Activated T-cell treated with anti-CD3 and anti-CD28 coated beads for 4 hours (primary cell): ENCODE measurements around the gene CELA1.
A peak's percentile ranks its signal among the peaks of the same experiment; 100 is the strongest.
"Not testable (repeated sequence)": the region's sequence is repeated elsewhere in the genome, so short reads cannot be mapped to it uniquely, and the experiment has no call there.

Experiments used
- DNase-seq: peaks from one replicate; pipeline ENCODE4 v3.0.0-alpha.2; 2020

The CELA1 gene

DNA sequence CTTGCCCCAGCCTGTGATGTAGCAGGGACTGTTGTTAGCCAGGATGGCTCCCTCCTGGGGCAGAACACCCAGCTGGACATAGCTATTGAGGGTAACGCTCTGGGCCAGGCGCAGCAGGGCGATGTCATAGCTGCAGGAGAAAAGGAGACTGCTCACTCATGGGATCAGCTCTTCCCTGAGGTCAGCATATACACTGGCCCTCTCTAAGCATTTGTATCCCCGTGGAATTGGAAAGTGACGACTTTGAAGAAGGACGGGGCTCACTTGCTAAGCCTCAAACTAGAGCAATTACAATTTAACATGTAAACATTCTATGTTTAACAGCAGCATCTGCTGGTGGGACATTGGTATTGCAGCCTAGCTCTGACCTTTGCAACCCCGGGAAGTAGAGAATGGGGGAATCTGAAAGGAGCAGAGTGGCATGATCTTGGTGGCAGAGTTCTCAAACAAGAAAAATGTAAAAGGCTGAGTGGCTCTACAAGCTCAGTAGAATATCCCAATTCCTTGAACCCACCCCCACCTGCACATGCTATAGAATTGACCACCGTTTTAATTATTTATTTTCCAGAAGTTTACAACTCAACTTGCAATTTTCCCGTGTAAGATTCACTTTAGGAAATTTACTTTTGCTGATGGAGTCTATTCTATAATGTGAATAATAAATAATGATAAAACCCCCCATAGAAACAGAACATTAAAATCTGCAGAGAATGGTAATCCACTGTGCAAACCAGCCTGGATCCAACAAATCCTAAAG lies 5.0 kb downstream of the CELA1 start:
- DNase-seq = peak; percentile 72

DNA sequence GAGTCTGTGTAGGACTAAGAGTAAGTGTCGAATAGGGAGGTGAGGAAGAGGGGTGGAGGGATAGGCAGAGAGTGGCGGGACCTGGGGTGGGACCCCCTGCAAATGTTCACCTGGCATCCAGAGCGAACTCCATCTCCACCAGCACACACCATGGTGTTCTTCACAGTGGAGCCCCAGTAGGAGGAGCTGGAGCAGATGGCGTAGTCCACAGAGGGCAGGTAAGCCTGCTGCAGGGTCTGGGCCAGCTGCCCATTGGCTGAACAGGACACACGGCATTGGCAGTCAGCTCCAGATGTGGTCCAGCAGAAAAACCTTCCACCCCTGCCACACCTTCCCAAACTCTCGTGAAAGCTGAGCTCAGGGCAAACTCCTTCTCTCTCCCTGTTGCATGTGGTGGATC lies 6.7 kb downstream of the CELA1 start:
- DNase-seq = no peak

DNA sequence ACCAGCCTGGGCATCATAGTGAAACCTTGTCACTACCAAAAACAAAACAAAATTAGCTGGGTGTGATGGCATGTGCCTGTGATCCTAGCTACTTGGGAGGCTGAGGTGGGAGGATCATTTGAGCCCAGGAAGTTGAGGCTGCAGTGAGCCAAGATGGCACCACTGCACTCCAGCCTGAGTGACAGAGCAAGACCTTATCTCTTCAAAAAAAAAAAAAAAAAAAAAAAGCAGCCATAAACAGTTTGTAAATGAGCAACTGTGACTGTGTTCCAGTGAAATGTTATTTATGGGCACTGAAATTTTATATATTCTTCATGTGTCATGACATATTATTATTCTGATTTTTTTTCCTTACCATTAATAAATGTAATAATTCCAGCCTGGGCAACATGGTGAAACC lies 9.1 kb downstream of the CELA1 start:
- not testable (repeated sequence) for DNase-seq

DNA sequence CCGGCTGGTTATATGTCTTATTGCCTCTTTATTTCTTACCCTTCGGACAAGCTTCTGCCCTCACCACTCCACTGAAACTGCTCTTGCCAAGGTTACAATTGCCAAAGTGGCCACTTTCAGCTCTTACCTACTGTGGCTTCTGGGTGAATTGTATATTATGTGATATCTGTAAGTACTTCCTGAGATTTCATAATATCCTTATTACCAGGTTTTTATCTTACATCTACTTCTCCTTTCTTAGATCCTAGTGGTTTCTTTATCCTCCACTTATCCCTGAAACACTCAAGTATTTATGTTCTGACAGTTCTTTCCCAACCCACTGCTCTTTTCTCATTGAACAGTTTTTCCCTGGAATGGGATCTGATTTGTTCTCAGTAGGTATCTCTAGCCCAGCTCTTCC lies 10.5 kb downstream of the CELA1 start:
- DNase-seq = no peak

DNA sequence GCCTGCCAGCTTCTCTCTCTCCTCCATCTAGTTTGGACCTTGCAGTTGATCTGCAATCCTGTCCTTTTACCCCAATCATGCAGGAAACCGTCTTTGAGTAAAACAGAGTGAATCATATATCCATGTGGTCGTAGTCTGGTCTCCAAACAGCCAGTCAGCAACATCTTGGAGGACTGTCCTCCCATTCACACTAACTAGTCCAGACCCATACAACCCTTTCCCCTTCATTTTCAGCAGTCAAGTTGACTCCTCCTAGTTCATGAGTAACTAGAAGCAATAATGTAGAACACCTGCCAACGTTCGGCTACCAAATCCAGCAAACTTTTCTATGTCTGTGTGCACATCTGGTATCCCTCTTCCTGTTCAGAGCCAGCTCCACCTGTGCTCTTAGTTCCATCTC lies 11.7 kb downstream of the CELA1 start:
- DNase-seq = no peak

DNA sequence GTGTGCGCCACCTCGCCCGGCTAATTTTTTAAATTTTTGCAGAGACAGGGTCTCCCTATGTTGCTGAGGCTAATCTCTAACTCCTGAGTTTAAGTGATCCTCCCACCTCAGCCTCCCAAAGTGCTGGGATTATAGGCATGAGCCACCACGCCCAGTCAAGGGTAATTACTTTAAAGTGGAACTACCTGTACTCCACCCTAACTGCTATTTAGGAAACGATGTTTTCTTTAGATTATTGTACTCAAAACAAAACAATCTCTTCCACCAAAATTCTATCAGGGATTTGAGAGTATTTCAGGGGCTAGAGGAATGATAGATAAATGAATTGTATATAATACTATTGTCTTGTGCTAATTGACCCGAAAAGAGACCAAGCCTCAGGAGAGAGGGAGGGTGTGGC lies 12.9 kb downstream of the CELA1 start:
- DNase-seq = no peak

DNA sequence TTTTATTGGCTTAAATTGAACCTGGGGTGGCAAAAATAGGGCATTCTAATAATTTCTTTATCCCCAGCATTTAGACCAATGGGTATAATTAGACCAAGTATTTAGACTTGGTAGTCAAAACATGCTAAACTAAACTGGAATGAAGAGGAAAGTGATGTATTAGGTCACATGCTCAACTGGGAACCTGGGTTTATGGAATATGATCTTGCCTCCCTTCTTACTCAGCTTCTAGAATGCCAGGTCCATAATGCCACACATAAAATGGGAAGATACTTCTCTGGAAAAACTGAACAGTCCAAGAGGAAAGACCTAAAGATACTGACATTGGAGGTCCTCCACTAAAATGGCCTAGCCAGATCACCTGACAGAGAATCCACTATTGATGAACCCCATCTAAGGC lies 16.3 kb downstream of the CELA1 start:
- no peak for DNase-seq

DNA sequence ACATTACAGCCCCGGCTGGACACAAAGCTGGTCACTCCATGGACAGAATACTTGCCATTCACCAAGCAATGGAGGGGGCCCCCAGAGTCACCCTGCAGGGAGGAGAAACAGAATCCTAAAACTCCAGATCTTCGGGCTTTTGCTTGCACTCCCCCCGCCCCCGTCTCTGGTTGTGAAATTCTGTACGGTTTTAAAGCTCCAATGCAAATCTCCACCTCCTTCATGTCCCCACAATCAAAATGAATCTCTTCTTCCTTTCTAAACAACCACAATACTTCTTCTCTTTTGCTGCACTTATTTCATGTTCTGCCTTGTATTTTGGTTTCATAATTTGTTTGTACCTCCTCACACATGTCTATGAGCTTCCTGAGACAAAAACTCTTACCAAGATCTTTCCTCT lies 16.7 kb downstream of the CELA1 start:
- DNase-seq = no peak

DNA sequence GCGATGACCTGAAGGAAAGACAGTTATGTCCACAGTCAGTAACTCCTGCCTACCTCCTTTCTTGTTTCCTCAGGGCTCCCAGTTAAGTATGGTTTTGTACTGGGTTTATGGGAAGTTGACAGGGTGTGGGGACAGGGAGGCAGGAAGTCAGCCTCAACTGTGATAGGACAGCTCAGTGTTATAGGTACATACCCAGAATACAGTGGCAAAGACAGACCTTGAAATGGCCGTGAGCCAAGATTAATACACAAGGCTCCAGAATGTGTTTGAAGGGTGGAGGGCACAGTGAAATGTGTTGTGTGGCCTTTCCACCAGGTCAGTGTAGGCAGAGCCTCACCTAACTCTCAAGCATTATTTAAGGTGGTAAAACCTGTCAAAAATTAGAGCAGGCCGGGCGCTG lies 17.9 kb downstream of the CELA1 start:
- no peak for DNase-seq

DNA sequence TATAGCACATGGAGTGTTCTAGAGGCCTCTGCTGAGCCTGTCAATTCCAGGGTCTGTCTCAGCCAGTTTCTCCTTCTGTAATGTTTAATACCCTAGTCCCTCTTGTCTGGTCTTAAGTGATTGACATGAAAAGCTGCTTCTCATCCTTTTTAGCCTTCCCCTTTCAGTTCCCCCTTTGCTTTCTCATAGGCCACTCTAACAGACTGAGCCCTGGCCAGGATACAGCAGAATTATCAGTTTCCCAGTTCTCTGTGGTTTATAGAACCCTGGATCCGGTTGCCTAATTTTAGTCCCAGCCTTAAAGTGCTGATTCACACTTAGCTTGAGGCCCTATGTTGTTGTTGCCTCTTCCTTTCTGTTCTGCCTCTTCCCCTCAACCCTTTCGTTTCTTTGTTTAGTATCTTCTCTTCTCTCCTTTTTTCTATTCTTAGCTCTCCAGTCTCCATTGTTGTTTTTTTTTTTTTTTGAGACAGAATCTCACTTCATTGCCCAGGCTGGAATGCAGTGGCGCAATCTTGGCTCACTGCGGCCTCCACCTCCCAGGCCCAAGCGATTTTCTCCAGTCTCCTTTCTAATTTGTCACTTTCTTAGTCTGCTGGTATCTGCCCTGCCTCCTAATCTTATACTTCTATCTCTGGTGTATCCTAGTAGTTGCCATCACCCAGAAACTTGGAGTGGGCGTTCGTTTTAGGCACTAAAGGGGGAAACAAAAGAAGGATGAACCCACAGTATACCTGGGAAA lies 19.6 kb downstream of the CELA1 start:
- DNase-seq = no peak

DNA sequence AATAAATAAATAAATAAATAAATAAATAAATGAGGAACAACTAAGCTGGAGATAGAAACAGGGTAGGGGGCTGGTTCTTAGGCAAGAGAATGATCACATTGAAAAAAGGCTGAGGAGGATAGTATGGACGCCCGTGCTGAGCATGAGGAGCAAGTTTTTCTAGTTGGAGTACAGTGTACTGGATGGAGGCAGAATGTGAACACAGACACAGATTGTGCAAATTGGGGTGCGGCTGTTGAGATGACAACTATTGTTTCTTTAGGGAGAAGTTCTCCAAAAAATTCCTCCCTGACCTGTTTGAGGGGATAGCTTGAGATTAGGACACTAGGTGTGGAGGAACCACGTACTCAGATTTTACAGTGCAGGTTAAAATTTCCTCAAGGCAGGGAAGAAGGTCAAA lies 21.5 kb downstream of the CELA1 start:
- no peak for DNase-seq

DNA sequence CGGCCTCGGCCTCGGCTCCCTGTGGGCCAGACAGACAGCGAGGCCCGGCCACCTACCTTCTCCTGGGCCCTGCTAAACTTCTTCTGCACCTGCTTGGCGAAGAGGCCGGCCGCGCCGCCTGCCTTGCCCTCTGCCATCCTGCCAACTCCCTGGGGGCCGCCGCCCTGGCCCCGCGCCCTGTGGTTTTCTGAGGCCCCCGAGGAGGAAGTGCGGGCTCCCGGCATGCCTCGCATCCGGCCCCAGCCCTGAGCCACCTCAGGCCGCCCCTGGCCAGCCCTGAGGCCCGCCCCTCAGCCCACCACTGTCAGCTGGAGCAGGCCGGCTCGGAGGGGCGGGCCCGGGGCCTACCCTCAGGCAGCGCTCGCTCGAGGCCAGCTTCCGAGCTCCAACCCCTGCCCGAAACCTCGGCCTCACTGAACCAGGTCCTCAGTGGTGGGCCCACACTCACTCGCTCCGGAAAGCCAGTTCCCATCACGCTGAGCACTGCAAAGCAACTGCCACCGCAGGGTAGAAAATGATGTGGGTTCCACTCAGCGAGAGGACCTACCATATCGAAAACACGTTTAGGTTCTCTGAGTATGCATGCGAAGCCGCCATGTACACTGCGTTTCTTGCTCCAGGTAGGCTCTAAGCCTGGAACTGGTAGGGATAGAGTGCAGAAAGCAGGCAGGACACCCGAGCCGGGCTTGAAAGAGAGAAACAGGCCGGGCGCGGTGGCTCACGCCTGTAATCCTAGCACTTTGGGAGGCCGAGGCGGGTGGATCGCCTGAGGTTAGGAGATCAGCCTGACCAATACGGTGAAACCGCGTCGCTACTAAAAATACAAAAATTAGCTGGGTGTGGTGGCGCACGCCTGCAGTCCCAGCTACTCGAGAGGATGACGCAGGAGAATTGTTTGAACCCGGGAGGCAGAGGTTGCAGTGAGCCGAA lies 22.2 kb downstream of the CELA1 start, which contains the start of gene BIN2:
Gene BIN2 (minus strand): TSS at position 209 of the 930 bp plus-strand sequence. CDS start 72 bp downstream, at position 137.
- DNase-seq = peak; percentile 38

DNA sequence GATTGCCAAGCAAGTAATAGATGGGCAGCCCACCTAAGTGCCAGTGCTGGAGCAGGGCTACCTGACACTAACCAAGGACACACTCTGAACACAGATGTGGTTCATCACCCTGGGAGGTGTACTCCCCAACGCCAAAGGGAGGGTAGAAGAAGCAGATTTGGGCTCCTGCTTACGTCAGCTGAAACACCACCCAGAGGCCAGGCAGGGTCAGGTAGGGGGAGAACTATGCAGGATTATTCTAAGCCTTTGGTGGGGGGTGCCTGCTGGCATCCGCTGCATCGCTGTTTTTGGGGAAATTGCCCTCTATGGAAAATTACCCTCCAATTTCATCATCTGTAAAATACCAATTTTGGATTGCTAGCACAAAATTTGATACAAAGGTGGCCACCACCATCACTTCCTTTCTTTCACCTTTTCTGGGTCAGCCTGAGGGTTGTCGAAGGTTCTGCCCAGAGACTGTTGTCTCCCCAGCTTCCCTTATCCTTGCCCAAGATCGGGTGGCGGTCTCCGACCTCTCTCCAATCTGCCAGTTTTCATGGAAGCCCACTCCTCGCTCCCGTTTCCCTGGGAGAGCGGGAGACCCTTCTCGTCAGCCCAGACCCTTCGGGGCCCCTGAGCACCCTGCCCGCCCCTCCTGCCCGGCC lies 23.0 kb downstream of the CELA1 start:
- peak; percentile 32 for DNase-seq

DNA sequence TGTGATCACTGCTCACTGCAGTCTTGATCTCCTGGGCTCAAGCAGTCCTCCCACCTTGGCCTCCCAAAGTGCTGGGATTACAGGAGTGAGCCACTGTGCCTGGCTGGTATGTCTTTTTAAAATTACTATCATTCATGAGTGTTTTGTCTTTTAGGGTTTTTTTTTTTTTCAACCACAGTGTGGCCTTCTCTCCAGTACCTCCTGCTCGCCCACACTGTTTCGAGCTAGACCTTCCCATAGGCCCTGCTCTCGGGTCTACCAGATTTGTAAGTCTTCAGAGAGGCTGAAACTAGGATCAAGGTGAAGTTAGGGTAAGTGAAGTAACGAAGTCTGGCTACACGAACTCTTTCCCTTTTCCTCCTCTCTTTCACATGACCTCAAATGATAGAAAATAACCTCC lies 24.0 kb downstream of the CELA1 start:
- DNase-seq = no peak

DNA sequence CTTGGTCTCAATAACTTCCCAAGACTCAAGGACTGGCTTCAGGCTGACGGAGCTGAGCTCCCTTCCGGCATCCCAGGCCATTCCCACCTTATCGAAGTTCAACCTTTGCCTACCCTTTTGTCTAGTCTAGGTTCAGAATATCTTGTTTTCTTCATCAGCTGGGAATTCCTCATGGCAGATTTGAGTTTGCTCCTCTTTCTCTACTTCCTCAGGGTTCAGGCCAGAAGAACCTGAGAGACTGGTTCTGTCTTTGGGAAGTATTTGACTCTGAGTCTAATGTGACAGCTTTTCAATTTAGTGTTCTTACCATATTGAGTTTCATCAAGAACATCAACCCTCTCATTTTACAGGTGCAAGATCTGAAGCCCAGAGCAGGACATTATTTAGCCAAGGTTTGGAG lies 24.6 kb downstream of the CELA1 start:
- DNase-seq = no peak

DNA sequence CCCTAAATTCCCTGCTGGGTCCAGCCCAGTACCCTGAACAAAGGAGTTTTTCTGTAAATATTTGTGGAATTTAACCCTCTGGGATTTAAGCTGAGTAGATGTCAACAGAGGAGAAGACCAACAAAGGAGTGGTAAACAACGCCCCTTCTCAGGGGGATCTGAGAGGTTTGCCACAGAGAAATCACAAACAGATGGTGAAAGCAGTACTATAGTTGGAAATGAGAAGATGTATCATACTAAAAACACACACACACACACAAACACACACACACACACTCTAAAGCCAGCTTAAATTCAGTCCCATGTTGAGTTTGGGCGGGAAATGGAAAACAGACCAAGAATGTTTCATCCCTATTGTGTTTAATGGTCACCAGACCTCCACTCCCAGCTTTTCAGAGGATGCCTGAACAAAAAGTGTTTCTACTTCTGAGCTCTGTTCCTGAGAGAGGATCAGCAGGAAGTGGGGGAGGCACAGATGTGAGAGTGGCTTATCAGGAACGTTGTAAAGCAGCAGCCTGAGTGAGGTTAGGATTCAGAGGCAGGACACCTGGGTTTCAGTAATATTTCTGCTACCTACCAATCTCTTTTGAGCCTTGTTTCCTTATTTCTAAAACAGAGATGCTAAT lies 25.7 kb downstream of the CELA1 start:
- DNase-seq = no peak

DNA sequence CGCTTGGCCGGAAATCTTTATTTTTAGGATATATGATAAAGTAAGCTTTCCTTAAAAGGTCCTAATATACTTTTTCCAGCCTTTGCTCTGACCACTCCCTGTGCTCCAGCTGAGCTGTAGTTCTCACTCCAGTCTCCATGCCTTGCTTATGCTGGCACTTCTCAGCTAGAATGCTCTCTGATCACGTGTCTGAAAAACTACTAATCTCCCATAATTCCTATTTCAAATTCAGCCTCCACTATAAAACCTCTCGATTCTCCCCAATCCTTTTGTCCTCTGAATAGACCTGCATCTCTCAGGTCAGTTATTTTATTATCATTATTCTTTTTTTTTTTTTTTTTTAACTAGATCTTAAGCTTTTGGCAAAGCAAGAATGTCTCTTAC lies 26.2 kb downstream of the CELA1 start:
- no peak for DNase-seq

DNA sequence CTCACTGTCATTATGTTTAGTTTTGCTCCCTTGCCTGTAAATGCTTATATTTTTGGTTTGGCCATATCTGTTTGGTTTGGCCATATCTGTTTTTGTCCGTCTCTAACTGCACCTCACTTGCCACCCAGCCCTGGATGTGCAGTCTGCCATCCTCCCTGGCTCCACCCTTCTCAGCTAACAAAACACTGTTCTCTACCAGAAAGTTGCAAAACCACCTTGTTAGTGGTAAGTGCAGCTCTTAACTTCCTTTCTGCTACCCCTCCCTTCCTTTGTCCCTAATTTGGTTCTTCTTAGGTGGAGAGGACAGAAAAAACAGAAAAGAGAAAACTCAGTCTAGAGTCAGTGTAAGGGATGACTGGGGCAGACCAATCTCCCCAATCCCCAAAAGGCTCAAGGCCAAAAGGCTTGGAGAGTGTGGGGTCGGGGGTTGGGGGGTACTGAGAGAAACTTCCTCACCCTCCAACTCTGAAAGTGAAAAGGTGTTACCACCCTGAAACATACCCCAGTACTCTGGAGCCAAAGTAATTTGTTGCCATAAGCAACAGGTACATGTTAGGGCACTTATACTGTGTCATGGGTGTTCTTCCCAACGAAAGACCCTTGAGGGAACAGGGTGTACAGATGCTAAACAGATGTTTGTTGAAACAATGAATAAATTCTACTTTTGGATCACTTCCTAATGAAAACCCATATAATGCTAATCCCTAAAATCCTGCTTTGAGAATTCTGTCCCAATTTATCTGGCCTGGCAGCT lies 27.5 kb downstream of the CELA1 start:
- DNase-seq = no peak

DNA sequence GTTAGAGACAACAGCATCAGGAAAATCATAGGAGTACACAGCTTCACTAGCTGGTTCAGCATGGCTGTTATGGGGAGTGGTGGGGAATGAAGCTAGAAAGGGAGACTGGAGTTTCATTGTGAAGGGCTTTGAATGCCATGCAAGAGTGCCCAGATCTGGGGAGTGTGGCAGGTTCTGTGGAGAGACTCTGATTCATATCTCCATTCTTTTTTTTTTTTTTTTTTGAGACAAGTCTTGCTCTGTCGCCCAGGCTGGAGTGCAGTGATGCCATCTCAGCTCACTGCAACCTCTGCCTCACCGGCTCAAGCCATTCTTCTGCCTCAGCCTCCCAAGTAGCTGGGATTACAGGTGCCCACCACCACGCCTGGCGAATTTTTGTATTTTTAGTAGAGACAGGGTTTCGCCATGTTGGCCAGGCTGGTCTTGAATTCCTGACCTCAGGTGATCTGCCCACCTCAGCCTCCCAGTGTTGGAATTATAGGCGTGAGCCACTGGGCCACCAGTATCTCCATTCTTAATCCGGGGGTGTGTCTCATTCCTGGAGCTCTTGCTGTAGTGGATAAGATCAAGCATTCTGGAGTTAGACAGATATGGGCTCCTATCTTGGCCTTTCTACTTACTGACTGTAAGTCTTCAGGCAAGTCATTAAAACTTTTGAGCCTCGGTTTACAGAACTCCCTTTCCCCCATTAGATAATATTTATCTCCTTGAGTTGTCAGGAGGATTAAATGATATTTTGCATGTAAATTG lies 28.2 kb downstream of the CELA1 start:
- not testable (repeated sequence) for DNase-seq

DNA sequence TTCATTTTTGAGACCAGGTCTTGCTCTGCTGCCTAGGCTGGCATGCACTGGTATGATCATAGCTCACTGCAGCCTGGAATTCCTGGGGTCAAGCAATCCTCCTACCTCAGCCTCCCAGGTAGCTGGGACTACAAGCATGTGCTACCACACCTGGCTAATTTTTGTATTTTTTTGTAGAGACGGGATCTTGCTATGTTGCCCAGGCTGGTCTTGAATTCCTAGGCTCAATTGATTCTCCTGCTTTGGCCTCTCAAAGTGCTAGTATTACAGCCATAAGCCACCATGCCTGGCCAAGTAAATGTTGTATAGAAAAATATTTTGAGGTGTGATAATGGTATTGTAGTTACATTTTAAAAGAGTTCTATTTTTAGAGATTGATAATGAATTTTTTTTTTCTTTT lies 35.1 kb downstream of the CELA1 start:
- DNase-seq = no peak
